Inflammatory macrophage treated with lipopolysaccharide for 4 hours (primary cell): Measurements from ENCODE around the gene GSG1L.
A peak's percentile ranks its signal among the peaks of the same experiment; 100 is the strongest.
"Not testable (repeated sequence)": the region's sequence is repeated elsewhere in the genome, so short reads cannot be mapped to it uniquely, and the experiment has no call there.

Experiments used
- DNase-seq: peaks from one replicate; pipeline ENCODE4 v3.0.0-alpha.2; 2020

GSG1L gene

DNA sequence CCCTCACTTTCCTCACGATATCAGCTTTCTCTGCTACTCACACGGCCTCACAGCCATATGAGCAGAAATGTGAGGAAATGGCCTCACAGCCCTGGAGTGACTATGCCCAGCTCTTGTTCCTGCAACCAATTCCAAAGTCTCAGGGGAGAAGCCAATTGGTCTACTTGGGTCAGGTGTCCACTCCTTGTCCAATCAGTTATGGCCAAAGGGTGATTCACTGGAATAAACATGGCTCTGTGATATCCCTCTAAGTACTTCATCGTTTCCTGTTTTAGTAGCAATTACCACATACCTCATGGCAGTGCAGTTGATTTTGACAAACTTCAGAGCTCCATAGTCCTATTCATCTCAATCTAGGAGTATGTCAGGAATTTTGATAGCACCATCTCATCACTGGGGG is 318.2 kb downstream of the GSG1L start:
- DNase-seq = peak; percentile 18

DNA sequence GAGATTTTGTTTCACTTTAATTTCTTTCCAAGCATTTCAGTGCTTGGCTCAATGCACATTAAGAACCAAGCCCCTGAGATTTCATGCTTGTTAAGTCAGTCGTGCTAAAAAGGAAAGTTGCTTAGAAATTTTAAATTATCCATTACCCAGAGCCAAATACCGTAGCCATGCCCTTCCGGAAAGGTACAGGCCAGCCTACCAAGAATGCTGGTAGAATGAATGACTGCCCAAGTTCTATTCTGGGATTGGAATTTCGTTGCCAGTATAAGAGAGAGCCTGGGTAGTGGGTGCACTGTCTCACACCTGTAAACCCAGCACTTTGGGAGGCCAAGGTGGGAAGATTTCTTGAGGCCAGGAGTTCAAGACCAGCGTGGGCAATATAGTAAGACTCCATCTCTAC is 319.6 kb downstream of the GSG1L start:
- DNase-seq = no peak

DNA sequence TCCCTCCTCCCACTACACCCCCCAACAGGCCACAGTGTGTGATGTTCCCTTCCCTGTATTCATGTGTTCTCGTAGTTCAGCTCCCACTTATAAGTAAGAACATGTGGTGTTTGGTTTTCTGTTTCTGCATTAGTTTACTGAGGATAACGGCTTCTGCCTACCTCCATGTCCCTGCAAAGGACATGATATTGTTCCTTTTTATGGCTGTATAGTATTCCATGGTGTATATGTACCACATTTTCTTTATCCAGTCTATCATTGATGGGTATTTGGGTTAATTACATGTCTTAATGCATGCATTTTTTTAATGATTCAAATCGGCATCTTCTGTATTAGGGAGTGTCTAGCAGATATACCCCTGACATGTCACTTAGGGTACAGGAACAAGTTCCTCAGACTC is 320.5 kb downstream of the GSG1L start:
- not testable (repeated sequence) for DNase-seq

DNA sequence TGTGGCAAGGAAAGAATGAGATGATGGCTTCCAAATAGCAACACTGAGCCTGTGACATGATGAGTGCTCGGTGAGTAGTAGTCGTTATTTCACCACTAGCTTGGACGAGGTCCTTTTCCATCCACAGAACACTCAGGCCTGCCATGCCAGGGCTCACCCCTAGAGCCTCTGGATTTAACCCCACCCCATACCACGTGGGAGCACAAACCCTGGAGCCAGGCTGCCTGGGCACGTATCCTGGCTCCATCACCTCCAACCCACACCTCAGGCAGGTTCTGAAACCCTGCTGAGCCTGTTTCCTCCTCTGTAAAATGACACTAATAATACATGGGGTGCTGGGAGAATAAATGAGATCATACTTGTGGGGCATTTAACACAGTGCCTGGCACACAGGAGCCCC is 321.2 kb downstream of the GSG1L start:
- no peak for DNase-seq

DNA sequence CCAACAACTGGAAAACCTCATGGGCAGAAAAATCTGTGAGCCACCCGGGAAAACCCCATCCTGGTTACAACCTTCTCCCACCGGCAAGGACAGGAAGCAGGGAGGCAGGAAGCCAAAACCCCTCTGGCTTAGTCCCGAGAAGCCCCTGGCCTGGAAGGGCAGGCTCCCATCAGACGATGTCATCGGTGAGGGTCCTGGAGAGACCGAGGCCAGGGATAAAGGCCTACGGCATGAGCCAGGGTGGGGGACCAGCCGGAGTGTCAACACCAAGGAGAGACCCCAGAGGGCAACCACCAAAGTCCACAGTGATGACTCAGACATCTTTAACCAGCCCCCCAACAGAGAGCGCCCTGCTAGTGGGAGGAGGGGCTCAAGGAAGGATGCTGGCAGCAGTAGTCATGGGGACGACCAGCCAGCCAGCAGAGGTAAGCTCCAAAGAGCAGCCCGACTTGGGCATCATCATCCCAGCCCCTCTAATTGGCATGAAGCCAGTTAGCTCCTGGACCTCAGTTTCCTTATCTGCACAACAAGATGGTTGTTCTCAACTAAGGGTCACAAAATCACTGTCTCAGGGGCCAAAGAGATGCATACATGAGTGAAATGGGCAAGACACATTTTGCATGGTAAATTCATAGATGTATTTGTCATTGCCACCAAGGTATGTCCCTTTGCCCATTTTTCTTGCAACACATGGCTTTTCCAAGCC is 322.9 kb downstream of the GSG1L start:
- no peak for DNase-seq

DNA sequence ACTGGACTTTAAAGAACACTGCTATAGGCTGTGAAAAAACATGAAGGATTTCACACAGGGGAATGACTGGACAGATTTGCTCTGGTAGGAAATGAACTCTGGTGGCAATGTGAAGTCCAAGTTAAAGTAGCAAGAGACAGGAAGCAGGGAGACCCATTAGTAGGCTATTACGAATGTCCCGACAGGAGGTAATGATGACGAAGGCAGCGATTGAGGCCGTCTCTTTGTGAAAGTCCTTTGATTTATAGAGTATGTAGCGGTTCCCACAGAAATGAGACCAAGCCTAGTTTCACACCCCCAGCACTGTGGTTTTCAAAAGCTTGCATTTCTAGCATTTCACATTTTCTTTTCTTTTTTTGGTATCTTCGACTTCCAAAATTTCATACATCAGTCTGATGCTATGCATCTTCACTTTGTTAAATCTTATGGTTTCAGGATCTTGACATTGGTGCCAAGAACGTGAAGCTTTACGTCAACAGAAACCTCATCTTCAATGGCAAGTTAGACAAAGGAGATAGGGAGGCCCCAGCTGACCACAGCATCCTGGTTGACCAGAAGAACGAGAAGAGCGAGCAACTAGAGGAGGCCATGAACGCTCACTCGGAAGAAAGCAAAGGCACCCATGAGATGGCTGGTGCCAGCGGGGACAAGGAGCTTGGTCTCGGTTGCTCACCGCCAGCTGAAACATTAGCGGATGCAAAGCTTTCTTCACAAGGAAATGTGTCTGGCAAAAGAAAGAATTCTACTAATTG is 323.7 kb downstream of the GSG1L start:
- DNase-seq = no peak

DNA sequence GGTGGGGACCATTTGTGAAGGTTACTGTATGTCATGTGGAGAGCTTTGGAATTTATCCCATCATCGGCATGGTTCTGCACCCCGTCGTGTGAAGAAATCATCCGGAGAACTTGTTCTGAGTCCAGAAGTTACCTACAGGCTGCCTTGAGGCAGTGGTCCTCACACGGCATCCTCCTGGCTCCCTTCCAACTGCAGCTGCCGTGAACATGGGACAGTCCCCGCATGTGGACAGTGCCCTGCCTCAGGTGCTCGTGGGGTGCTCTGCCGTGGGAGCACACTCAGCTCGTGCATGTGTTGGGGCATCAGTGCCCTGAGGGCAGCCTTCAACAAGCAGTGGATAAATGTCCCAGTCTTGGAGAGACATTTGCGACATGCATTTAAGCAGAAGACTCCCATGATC is 324.9 kb downstream of the GSG1L start:
- no peak for DNase-seq
